SK-MEL-5 (cell line): Measurements from ENCODE around the gene BANF2. TPM values are rescaled to one million over a fixed set of nuclear protein-coding genes. Genes with fewer than 3 reads are reported as not detected.

ENCODE experiments used
- DNase-seq: peaks from one replicate; pipeline ENCODE4 v3.0.0-alpha.2; 2016; ENCODE audit warnings: low read depth, low spot score
- in situ Hi-C: cut with HindIII; loops from 2 replicates; pipeline ENCODE4 v1.10.0; 2016; ENCODE audit warnings: low sequenced_read_pairs, high pct_unique_total_duplicates, low pct_unique_long_range_greater_than_20kb
- total RNA-seq: library from RNA; depleted of rRNA; stranded (reverse); fragments of >200 nt; shearing (Covaris generic); gene quantifications from 2 replicates; pipeline ENCODE4 v1.2.3, GENCODE V29; 2014

The BANF2 gene
- total RNA-seq, 1 experiment from 2014 or later: not detected

GRCh38 chr20:17741220-17741619 lies 41.5 kb downstream of the BANF2 start:
- in situ Hi-C loops: no loop called here
- no peak for DNase-seq

GRCh38 chr20:17742731-17743130 lies 43.0 kb downstream of the BANF2 start:
- in situ Hi-C loops: no loop called here
- no peak for DNase-seq

- in situ Hi-C loops: no loop called here
- no peak for DNase-seq
These were observed 43.9 kb downstream of the BANF2 start for GRCh38 chr20:17743677-17744076.

- DNase-seq: no peak
- in situ Hi-C loops: no loop called here
These were observed 47.7 kb downstream of the BANF2 start for GRCh38 chr20:17747431-17747846.

- DNase-seq: peak; percentile 65
- in situ Hi-C loops: no loop called here
These were observed 48.5 kb downstream of the BANF2 start for GRCh38 chr20:17748279-17748678.

- in situ Hi-C loops: no loop called here
- DNase-seq: no peak
These were observed 49.8 kb downstream of the BANF2 start for GRCh38 chr20:17749626-17749977.

- DNase-seq: no peak
- in situ Hi-C loops: no loop called here
These were observed 50.4 kb downstream of the BANF2 start for GRCh38 chr20:17749978-17750721.

GRCh38 chr20:17750722-17751045 lies 50.9 kb downstream of the BANF2 start:
- in situ Hi-C loops: no loop called here
- DNase-seq: no peak

- in situ Hi-C loops: no loop called here
- no peak for DNase-seq
These were observed 51.9 kb downstream of the BANF2 start for GRCh38 chr20:17751640-17752039.

GRCh38 chr20:17752459-17752858 lies 52.7 kb downstream of the BANF2 start:
- in situ Hi-C loops: no loop called here
- DNase-seq: no peak

- in situ Hi-C loops: no loop called here
- DNase-seq: no peak
These were observed 53.8 kb downstream of the BANF2 start for GRCh38 chr20:17753516-17753915.

- DNase-seq: no peak
- in situ Hi-C loops: no loop called here
These were observed 56.8 kb downstream of the BANF2 start for GRCh38 chr20:17756529-17756928.

- in situ Hi-C loops: no loop called here
These were observed 57.7 kb downstream of the BANF2 start for GRCh38 chr20:17757496-17757895.

GRCh38 chr20:17758010-17758409 lies 58.2 kb downstream of the BANF2 start:
- DNase-seq: no peak

More at GRCh38 chr20:17757496-17757895, 57.7 kb downstream of the BANF2 start:
- no peak for DNase-seq

GRCh38 chr20:17758512-17758911 lies 58.7 kb downstream of the BANF2 start:
- DNase-seq: no peak
- in situ Hi-C loops: no loop called here

More at GRCh38 chr20:17758010-17758409, 58.2 kb downstream of the BANF2 start:
- in situ Hi-C loops: no loop called here

- DNase-seq: peak; percentile 47
- in situ Hi-C loops: no loop called here
These were observed 59.7 kb downstream of the BANF2 start for GRCh38 chr20:17759449-17759848.

GRCh38 chr20:17761604-17762003 lies 61.8 kb downstream of the BANF2 start:
- DNase-seq: peak; percentile 51
- in situ Hi-C loops: no loop called here

- no peak for DNase-seq
- in situ Hi-C loops: no loop called here
These were observed 62.6 kb downstream of the BANF2 start for GRCh38 chr20:17762243-17762872.

- in situ Hi-C loops: no loop called here
- no peak for DNase-seq
These were observed 63.2 kb downstream of the BANF2 start for GRCh38 chr20:17762873-17763557.
